SKM-1 treated with dmso at 0.1 percent for 144 hours (cell line): Measurements from ENCODE around the gene ELL.
"Not testable (repeated sequence)": the region's sequence is repeated elsewhere in the genome, so short reads cannot be mapped to it uniquely, and the experiment has no call there.

Source experiments
- DNase-seq: peaks from one replicate; lab custom pipeline; 2025; ENCODE audit not compliant: unreplicated experiment; lab: John Stamatoyannopoulos, UW

The ELL gene

GRCh38 chr19:18532168-18532890 lies 10.5 kb upstream of the ELL start:
- DNase-seq: no peak

- DNase-seq: no peak
Measured at GRCh38 chr19:18531485-18531884, 9.6 kb upstream of the ELL start.

- DNase-seq: no peak
Measured at GRCh38 chr19:18529782-18530181, 7.9 kb upstream of the ELL start.

GRCh38 chr19:18526316-18526715 lies 4.4 kb upstream of the ELL start:
- no peak for DNase-seq

- DNase-seq: no peak
Measured at GRCh38 chr19:18523841-18524240, 2.0 kb upstream of the ELL start.

GRCh38 chr19:18522862-18523440 lies 1.1 kb upstream of the ELL start:
- DNase-seq: not testable (repeated sequence)

GRCh38 chr19:18522124-18522861 lies 423 bp upstream of the ELL start:
- DNase-seq: peak; percentile 100

- no peak for DNase-seq
Measured at GRCh38 chr19:18520848-18521691, 800 bp downstream of the ELL start.

GRCh38 chr19:18519962-18520847 lies 1.7 kb downstream of the ELL start:
- peak; percentile 46 for DNase-seq

GRCh38 chr19:18518639-18519038 lies 3.2 kb downstream of the ELL start:
- no peak for DNase-seq

GRCh38 chr19:18517606-18518005 lies 4.3 kb downstream of the ELL start:
- no peak for DNase-seq

- DNase-seq: no peak
Measured at GRCh38 chr19:18515959-18516358, 5.9 kb downstream of the ELL start.

GRCh38 chr19:18514800-18515682 lies 6.8 kb downstream of the ELL start:
- peak; percentile 73 for DNase-seq

- DNase-seq: no peak
Measured at GRCh38 chr19:18513868-18514267, 8.0 kb downstream of the ELL start.

- DNase-seq: no peak
Measured at GRCh38 chr19:18510216-18510615, 11.7 kb downstream of the ELL start.

- DNase-seq: no peak
Measured at GRCh38 chr19:18508585-18508984, 13.3 kb downstream of the ELL start.

GRCh38 chr19:18507727-18508440 lies 14.0 kb downstream of the ELL start:
- no peak for DNase-seq

- DNase-seq: no peak
Measured at GRCh38 chr19:18507021-18507726, 14.7 kb downstream of the ELL start.
